Spleen (tissue), 11 donors: ENCODE measurements around the gene NAT10. TPM values are rescaled to one million over a fixed set of nuclear protein-coding genes. Genes with fewer than 3 reads are reported as not detected.

Source experiments
- DNase-seq: peaks from one replicate; pipeline ENCODE4 v3.0.0-alpha.2; 2020
- H3K27ac ChIP-seq, 8 donors: fragments of 200-600 bp; sonication (generic) in 7 of 8; 1 replicate in 4 of 8; 2 replicates in 4 of 8; pipeline versions ENCODE4 v1.5.0 to v1.8.0; 2016 to 2021; ENCODE audit warnings: inconsistent platforms in 4 of 8, mild to moderate bottlenecking in 4 of 8, moderate library complexity in 1 of 8
- H3K27me3 ChIP-seq, 7 donors: fragments of 200-600 bp; sonication (generic) in 6 of 7; replicated peaks in 1 of 7; 1 replicate in 4 of 7; 2 replicates in 3 of 7; pipeline versions ENCODE4 v1.5.0 to v1.8.0; 2016 to 2021; ENCODE audit warnings: inconsistent platforms in 3 of 7, mild to moderate bottlenecking in 1 of 7
- H3K36me3 ChIP-seq, 6 donors: fragments of 200-600 bp; sonication (generic) in 5 of 6; 1 replicate in 4 of 6; 2 replicates in 2 of 6; pipeline versions ENCODE4 v1.5.0 to v1.8.0; 2016 to 2021; ENCODE audit warnings: inconsistent platforms in 2 of 6
- H3K4me1 ChIP-seq, 6 donors: fragments of 200-600 bp; sonication (generic) in 5 of 6; 1 replicate in 3 of 6; 2 replicates in 3 of 6; pipeline versions ENCODE4 v1.5.0 to v1.8.0; 2016 to 2021; ENCODE audit warnings: inconsistent platforms in 3 of 6
- H3K4me3 ChIP-seq, 8 donors: fragments of 200-600 bp; sonication (generic) in 7 of 8; 1 replicate in 4 of 8; 2 replicates in 4 of 8; pipeline versions ENCODE4 v1.5.0 to v1.8.0; 2016 to 2021; ENCODE audit warnings: inconsistent platforms in 4 of 8, mild to moderate bottlenecking in 4 of 8, moderate library complexity in 2 of 8
- H3K9me3 ChIP-seq, 8 donors: fragments of 200-600 bp; sonication (generic) in 7 of 8; 1 replicate in 4 of 8; 2 replicates in 4 of 8; pipeline versions ENCODE4 v1.5.0 to v1.8.0; 2016 to 2021; ENCODE audit warnings: inconsistent platforms in 4 of 8
- POLR2A ChIP-seq, 3 donors: fragments of 450-650 bp; IDR thresholded peaks; one replicate each; pipeline ENCODE4 v1.5.1; 2017; ENCODE audit warnings: antibody characterized with exemption in 3 of 3, mild to moderate bottlenecking in 1 of 3
- POLR2AphosphoS5 ChIP-seq, 3 donors: sonication (generic); formaldehyde crosslinking; IDR thresholded peaks; one replicate each; pipeline ENCODE4 v1.5.1; 2017; ENCODE audit warnings: antibody characterized with exemption in 3 of 3
- WGBS, 5 donors: extraction: QIAGEN DNeasy Blood & Tissue Kit in 3 of 5; methylation state at CpG; one replicate each; pipeline versions ENCODE4 v1.1.5 to v1.1.7; 2013 to 2018; 5-methylcytosine and 5-hydroxymethylcytosine counted together
- intact Hi-C: fragments of 100-400 bp; cut with DNase I; formaldehyde crosslinking; loops from one replicate; pipeline ENCODE4 v1.15.0; 2023; ENCODE audit warnings: low total_unique reads
- polyA plus RNA-seq, 3 donors: library from polyadenylated mRNA; stranded (reverse); fragments of 200-250 nt; gene quantifications; one replicate each; pipeline ENCODE4 v1.2.1, GENCODE V29; 2013
- total RNA-seq, 7 donors: library from RNA; depleted of rRNA in 3 of 7; stranded (reverse); fragments of >200 nt in 3 of 7; fragmentation: NEBNext Ultra II Directional in 4 of 7; extraction: Animal tissue kit (Norgen Biotek cat#: 25700) in 4 of 7; gene quantifications; one replicate each; pipeline versions ENCODE4 v1.1.0 to v1.2.1, GENCODE V29; 2016 to 2021
- TF ChIP-seq, protein P1 (sequence below), 11 experiments: fragments of 200-600 bp in 7 of 11; fragments of 450-650 bp in 4 of 11; sonication (generic) in 4 of 11; IDR thresholded peaks in 8 of 11; conservative IDR thresholded peaks in 3 of 11; 1 replicate in 7 of 11; 2 replicates in 4 of 11; pipeline versions ENCODE4 v1.4.0 to v1.8.0; 2016 to 2021; ENCODE audit warnings: antibody characterized with exemption in 11 of 11, inconsistent platforms in 4 of 11, mild to moderate bottlenecking in 1 of 11
- donor health status: healthy with polysubstance abuse.
- donor health status: DM: no; HTN: no; CAD: no; lungs with moderate emphysema.
- donor health status: DM: no; HTN: no; CAD: no.
- donor health status: Bipolar disorder and iron deficiency.
- donor health status: healthy.
- donor health status: DM: no; HTN: no; CAD: no.
- donor health status: DM: yes; HTN: yes; CAD: no.

NAT10 gene
- total and polyA plus RNA-seq, 10 donors = 27.6 to 64.5 (median 38.3) TPM

- H3K27ac ChIP-seq = no peak overlapping the region
- H3K36me3 ChIP-seq = peaks cover 0 to 65% (median 0%) of the 10 kb centered on the region in 6 donors
- H3K4me1 ChIP-seq = peaks cover 0 to 17% (median 11%) of the 10 kb centered on the region in 6 donors
- no peaks in the 10 kb centered on the region for H3K27me3 ChIP-seq
- no peak overlapping the region for H3K4me3 ChIP-seq
- intact Hi-C loops = no loop called here
- WGBS, 5 donors = 40 to 90% (median 45%) methylated on average over 2 to 6 of the region's 6 CpGs
- TF ChIP-seq, protein P1, sequence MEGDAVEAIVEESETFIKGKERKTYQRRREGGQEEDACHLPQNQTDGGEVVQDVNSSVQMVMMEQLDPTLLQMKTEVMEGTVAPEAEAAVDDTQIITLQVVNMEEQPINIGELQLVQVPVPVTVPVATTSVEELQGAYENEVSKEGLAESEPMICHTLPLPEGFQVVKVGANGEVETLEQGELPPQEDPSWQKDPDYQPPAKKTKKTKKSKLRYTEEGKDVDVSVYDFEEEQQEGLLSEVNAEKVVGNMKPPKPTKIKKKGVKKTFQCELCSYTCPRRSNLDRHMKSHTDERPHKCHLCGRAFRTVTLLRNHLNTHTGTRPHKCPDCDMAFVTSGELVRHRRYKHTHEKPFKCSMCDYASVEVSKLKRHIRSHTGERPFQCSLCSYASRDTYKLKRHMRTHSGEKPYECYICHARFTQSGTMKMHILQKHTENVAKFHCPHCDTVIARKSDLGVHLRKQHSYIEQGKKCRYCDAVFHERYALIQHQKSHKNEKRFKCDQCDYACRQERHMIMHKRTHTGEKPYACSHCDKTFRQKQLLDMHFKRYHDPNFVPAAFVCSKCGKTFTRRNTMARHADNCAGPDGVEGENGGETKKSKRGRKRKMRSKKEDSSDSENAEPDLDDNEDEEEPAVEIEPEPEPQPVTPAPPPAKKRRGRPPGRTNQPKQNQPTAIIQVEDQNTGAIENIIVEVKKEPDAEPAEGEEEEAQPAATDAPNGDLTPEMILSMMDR (IDR thresholded peaks at IDR 0.05 in 8 of 11, conservative IDR thresholded peaks at IDR 0.05 in 3 of 11) = no peak
- TF ChIP-seq POLR2A (IDR thresholded peaks at IDR 0.05) (no peak), POLR2AphosphoS5 (IDR thresholded peaks at IDR 0.05) (no peak)
- DNase-seq = no peak
- H3K9me3 ChIP-seq = no peaks in the 10 kb centered on the region
These were observed 53.2 kb downstream of the NAT10 start for GRCh38 chr11:34158661-34159060.

- TF ChIP-seq, protein P1 (IDR thresholded peaks at IDR 0.05 in 8 of 11, conservative IDR thresholded peaks at IDR 0.05 in 3 of 11) = no peak
- TF ChIP-seq POLR2A (IDR thresholded peaks at IDR 0.05) (no peak), POLR2AphosphoS5 (IDR thresholded peaks at IDR 0.05) (no peak)
- H3K36me3 ChIP-seq = peaks cover 0 to 56% (median 0%) of the 10 kb centered on the region in 6 donors
- WGBS, 5 donors = 85 to 89% (median 87%) methylated on average over 18 to 22 of the region's 22 CpGs
- no peak overlapping the region for H3K4me3 ChIP-seq
- H3K27me3 ChIP-seq = peaks cover 0 to 4% (median 0%) of the 10 kb centered on the region in 7 donors
- intact Hi-C loops = no loop called here
- H3K4me1 ChIP-seq = peaks cover 0 to 2% (median 0%) of the 10 kb centered on the region in 6 donors
- no peak for DNase-seq
- no peak overlapping the region for H3K27ac ChIP-seq
- H3K9me3 ChIP-seq = no peaks in the 10 kb centered on the region
These were observed 54.8 kb downstream of the NAT10 start for GRCh38 chr11:34160049-34160721.

GRCh38 chr11:34160791-34161190 is 55.4 kb downstream of the NAT10 start:
- peaks cover 0 to 50% (median 0%) of the 10 kb centered on the region in 6 donors for H3K36me3 ChIP-seq
- no peak overlapping the region for H3K4me3 ChIP-seq
- WGBS, 5 donors = 83 to 91% (median 90%) methylated on average over 16 to 18 of the region's 18 CpGs
- TF ChIP-seq, protein P1 (IDR thresholded peaks at IDR 0.05 in 8 of 11, conservative IDR thresholded peaks at IDR 0.05 in 3 of 11) = no peak
- TF ChIP-seq POLR2AphosphoS5 (IDR thresholded peaks at IDR 0.05) (no peak), POLR2A (IDR thresholded peaks at IDR 0.05) (no peak)
- no peaks in the 10 kb centered on the region for H3K9me3 ChIP-seq
- intact Hi-C loops = no loop called here
- H3K4me1 ChIP-seq = no peaks in the 10 kb centered on the region
- no peak overlapping the region for H3K27ac ChIP-seq
- DNase-seq = no peak
- peaks cover 0 to 6% (median 0%) of the 10 kb centered on the region in 7 donors for H3K27me3 ChIP-seq

DNA sequence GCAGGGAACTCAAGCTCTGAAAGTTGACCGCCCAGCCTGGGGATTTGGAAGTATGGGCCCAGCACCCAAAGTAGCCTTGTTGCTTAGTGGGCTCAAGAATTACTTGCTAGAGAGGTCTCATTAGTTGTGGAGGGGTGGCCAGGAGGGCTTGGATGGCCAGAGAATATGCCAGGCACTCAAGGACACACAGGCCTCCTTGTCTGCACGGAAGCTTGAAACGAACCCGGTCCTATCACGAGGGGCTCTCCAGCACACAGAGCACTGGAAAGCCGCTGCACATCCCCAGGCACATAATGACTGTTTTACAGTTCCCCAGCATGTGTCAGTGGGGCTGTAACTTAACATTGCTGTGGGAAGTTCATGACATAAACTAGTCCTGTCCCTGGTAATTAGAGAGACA is 55.9 kb downstream of the NAT10 start:
- no peaks in the 10 kb centered on the region for H3K4me1 ChIP-seq
- DNase-seq = no peak
- H3K9me3 ChIP-seq = no peaks in the 10 kb centered on the region
- 88 to 94% (median 91%) methylated on average over 6 of the region's 6 CpGs for WGBS, 5 donors
- intact Hi-C loops = no loop called here
- no peak overlapping the region for H3K27ac ChIP-seq
- H3K4me3 ChIP-seq = no peak overlapping the region
- H3K36me3 ChIP-seq = peaks cover 0 to 45% (median 0%) of the 10 kb centered on the region in 6 donors
- TF ChIP-seq POLR2AphosphoS5 (IDR thresholded peaks at IDR 0.05) (no peak), POLR2A (IDR thresholded peaks at IDR 0.05) (no peak)
- TF ChIP-seq, protein P1 (IDR thresholded peaks at IDR 0.05 in 8 of 11, conservative IDR thresholded peaks at IDR 0.05 in 3 of 11) = no peak
- peaks cover 0 to 6% (median 0%) of the 10 kb centered on the region in 7 donors for H3K27me3 ChIP-seq
